Measurements from ENCODE around the gene HOXC9. TPM values are rescaled to one million over a fixed set of nuclear protein-coding genes. Genes with fewer than 3 reads are reported as not detected.

The HOXC9 gene
- total RNA-seq, 1 experiment from 2014 or later = 11.3 TPM

DNA sequence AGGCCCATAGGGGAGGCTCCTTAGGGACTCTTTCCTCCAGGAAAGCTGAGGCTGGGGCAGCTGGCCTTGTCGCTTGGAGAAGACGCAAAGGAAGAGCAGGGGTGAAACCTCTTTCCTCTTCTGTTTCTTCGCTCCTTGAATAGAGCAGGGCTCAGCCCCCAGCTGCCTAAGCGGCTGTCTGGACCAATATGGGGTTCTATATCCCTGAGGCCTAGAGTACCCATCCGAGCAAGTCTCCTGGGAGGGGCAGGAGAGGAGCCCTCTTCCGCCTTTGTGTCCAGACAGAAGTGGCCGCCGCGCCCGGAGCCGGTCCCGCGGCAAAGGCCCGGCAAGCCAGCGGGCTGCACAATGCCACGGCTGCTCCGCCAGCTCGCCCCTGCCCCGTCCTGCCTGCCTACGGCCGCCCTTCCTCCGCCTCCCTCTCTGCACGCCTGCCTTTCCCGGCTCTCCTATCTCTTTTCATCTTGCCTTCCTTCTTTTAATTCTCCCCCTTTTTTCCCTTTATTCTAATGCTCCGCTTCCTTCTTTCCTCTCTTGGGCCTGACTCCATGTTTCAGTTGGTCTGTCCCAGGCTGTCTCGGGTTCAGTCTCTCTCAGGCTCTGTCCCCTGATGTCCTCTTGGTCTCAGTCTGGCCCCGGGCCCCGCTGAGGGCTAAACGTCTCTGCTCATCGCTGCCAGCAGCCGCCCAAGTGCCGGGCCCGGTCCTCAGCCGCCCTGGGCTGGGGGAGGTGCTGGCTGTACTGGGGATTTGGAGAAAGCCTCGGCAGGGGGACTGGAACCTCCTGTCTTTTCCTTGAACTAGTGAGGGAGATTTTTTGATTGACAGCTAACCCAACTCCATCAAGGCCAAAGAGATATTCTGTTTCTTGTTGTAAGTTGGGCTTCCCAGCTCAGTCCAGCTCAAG lies 2.5 kb upstream of the HOXC9 start:
- TF ChIP-seq JUND (IDR thresholded peaks at IDR 0.05) = no peak
- no peak for TF ChIP-seq REST (IDR thresholded peaks at IDR 0.05; ENCODE audit: low read depth)
- no peak for TF ChIP-seq ZNF274 (IDR thresholded peaks at IDR 0.05; ENCODE audit: low read depth, low read length)
- no peak for TF ChIP-seq CEBPB (IDR thresholded peaks at IDR 0.05; ENCODE audit: low read depth)
- TF ChIP-seq, protein P1, sequence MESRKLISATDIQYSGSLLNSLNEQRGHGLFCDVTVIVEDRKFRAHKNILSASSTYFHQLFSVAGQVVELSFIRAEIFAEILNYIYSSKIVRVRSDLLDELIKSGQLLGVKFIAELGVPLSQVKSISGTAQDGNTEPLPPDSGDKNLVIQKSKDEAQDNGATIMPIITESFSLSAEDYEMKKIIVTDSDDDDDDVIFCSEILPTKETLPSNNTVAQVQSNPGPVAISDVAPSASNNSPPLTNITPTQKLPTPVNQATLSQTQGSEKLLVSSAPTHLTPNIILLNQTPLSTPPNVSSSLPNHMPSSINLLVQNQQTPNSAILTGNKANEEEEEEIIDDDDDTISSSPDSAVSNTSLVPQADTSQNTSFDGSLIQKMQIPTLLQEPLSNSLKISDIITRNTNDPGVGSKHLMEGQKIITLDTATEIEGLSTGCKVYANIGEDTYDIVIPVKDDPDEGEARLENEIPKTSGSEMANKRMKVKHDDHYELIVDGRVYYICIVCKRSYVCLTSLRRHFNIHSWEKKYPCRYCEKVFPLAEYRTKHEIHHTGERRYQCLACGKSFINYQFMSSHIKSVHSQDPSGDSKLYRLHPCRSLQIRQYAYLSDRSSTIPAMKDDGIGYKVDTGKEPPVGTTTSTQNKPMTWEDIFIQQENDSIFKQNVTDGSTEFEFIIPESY (IDR thresholded peaks at IDR 0.05; ENCODE audit: extremely low read depth, insufficient replicate concordance, low read length) = no peak
- Histone ChIP-seq H3K9me2 (ENCODE audit: insufficient read depth) (no peaks in the 10 kb centered on the region), H3K9me3 (ENCODE audit: control insufficient read depth in 1 of 2, insufficient read depth in 1 of 2, low read depth in 1 of 2, low read length in 2 of 2) (no peaks in the 10 kb centered on the region), H3K4me3 (replicated peaks in 1 of 2; ENCODE audit: low read depth in 1 of 2, low read length in 2 of 2) (no peak overlapping the region), H3K79me2 (ENCODE audit: insufficient read depth, low read length) (peaks cover 50% of the 10 kb centered on the region), H3K4me1 (ENCODE audit: control insufficient read depth in 1 of 2, insufficient read depth in 2 of 2, low read length in 2 of 2) (peaks cover 22 to 46% of the 10 kb centered on the region in 2 experiments), H3K36me3 (ENCODE audit: control insufficient read depth in 1 of 2, insufficient read depth in 2 of 2, low read length in 2 of 2) (peaks cover 0 to 2% of the 10 kb centered on the region in 2 experiments; a peak in 1 of 4 replicates), H3K27ac (ENCODE audit: low read depth, low read length) (no peak overlapping the region; the same call in 1 of the 2 replicates), H2AFZ (ENCODE audit: low read depth, low read length, poor library complexity, severe bottlenecking) (no peak overlapping the region), H3K9ac (ENCODE audit: low read length) (0 out of 2 replicates have a peak overlapping the region, but pooled peaks have one; percentile 97), H3K27me3 (ENCODE audit: insufficient read depth, low read length) (no peaks in the 10 kb centered on the region), H3K4me2 (ENCODE audit: low read length) (no peak overlapping the region), H4K20me1 (ENCODE audit: insufficient read depth) (no peaks in the 10 kb centered on the region)
- no TSS peak for BruUV-seq (replicated peaks)
- intact Hi-C loops (cut with micrococcal nuclease) = no loop called here
- ATAC-seq = no peak
- DNase-seq (ENCODE audit: low read depth, low spot score) = no peak
- ChIA-PET RAD21 (ENCODE audit: low non-redundant PET in 1 of 2, low total read pairs in 2 of 2, uncharacterized antibody in 2 of 2, unreplicated experiment in 2 of 2) (interaction anchor here in 1 of 2 experiments (0.5 kb wide), 1 partner anchor 361 kb away, joined by 4 read pairs; no protein-coding TSS in a partner anchor), POLR2A (interaction anchor here (3.4 kb wide), 1 partner anchor 20 kb away, joined by 9 read pairs; no protein-coding TSS in a partner anchor), CTCF (interaction anchor here (1.4 to 4.7 kb wide), 4 partner anchors 10 to 204 kb away, joined by 3 to 22 read pairs (median 4); partner anchors contain the start of gene HOXC10)

Data from HCT116 (cell line).